NB4 (cell line): Measurements from ENCODE around the gene ACSM5.

Experiments
- POLR2A ChIP-seq: IDR thresholded peaks from 2 replicates; pipeline ENCODE4 v1.6.1; 2011; ENCODE audit warnings: mild to moderate bottlenecking; ENCODE audit not compliant: insufficient read length; ENCODE audit errors: extremely low read depth
- TF ChIP-seq, protein P1 (sequence below): IDR thresholded peaks from one replicate; pipeline ENCODE4 v1.5.1; 2012; ENCODE audit warnings: low read depth, low read length
- TF ChIP-seq, protein P2 (sequence below): IDR thresholded peaks from 2 replicates; pipeline ENCODE4 v1.6.1; 2011; ENCODE audit warnings: low read depth, low read length

DNA sequence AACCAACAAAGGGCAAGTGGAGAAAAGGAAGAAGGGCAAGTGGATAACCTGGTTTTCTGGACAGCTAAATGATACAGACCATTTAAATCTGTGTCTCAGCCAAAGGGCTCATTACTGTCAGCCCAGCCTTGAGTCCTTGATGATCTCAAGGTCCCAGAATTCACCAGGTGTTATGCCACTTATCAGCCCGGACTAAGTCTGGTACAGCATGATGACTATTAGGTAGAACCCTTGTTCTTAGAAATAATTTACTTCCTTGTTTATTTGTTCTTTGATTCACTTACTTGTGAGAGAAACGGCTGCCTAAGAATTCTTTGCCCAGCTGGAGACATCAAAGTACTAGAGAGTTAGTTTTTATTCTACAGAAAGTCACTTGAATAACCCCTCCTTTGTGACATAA, 8.3 kb upstream of the ACSM5 start:
- TF ChIP-seq, protein P1, sequence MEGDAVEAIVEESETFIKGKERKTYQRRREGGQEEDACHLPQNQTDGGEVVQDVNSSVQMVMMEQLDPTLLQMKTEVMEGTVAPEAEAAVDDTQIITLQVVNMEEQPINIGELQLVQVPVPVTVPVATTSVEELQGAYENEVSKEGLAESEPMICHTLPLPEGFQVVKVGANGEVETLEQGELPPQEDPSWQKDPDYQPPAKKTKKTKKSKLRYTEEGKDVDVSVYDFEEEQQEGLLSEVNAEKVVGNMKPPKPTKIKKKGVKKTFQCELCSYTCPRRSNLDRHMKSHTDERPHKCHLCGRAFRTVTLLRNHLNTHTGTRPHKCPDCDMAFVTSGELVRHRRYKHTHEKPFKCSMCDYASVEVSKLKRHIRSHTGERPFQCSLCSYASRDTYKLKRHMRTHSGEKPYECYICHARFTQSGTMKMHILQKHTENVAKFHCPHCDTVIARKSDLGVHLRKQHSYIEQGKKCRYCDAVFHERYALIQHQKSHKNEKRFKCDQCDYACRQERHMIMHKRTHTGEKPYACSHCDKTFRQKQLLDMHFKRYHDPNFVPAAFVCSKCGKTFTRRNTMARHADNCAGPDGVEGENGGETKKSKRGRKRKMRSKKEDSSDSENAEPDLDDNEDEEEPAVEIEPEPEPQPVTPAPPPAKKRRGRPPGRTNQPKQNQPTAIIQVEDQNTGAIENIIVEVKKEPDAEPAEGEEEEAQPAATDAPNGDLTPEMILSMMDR = no peak
- TF ChIP-seq, protein P2, sequence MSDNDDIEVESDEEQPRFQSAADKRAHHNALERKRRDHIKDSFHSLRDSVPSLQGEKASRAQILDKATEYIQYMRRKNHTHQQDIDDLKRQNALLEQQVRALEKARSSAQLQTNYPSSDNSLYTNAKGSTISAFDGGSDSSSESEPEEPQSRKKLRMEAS = no peak
- TF ChIP-seq POLR2A = no peak
